Measurements from ENCODE around the gene HDAC11. TPM values are rescaled to one million over a fixed set of nuclear protein-coding genes. Genes with fewer than 3 reads are reported as not detected.

HDAC11 gene
- total and polyA plus RNA-seq, 9 of the 15 experiments (the other 6 are each of a cell fraction or from before 2014, with no cell fraction given): 0.60 to 6.0 (median 4.5) TPM

- no peak for TF ChIP-seq CEBPZ (IDR thresholded peaks at IDR 0.05; ENCODE audit: borderline replicate concordance, low read depth, low read length)
- TF ChIP-seq SMAD4 (CRISPR knock-in tag; conservative IDR thresholded peaks at IDR 0.05): peak; percentile 99
- TF ChIP-seq CBX1 (IDR thresholded peaks at IDR 0.05; ENCODE audit: low read depth): 0 out of 2 replicates have a peak, but pooled peaks have one; percentile 32
- TF ChIP-seq TARDBP (IDR thresholded peaks at IDR 0.05): no peak; the same call in none of the 2 replicates
- TF ChIP-seq TBL1XR1 (IDR thresholded peaks at IDR 0.05; ENCODE audit: low read length in 2 of 2): peak; percentile 41 to 88; a peak in 2 of 4 replicates
- TF ChIP-seq NR3C1 (CRISPR knock-in tag; IDR thresholded peaks at IDR 0.05): no peak
- no peak for TF ChIP-seq CBX2 (IDR thresholded peaks at IDR 0.05; ENCODE audit: insufficient read depth, low read length, poor library complexity, severe bottlenecking)
- TF ChIP-seq NR2C2 (CRISPR knock-in tag; IDR thresholded peaks at IDR 0.05): no peak
- TF ChIP-seq NR2C2 (tag; IDR thresholded peaks at IDR 0.05): no peak
- TF ChIP-seq ZNF197 (CRISPR knock-in tag; IDR thresholded peaks at IDR 0.05; ENCODE audit: low read depth): no peak
- no peak for TF ChIP-seq HMG20B (CRISPR knock-in tag; IDR thresholded peaks at IDR 0.05)
- no peak for TF ChIP-seq EWSR1 (IDR thresholded peaks at IDR 0.05; ENCODE audit: borderline replicate concordance, low read depth, partially characterized antibody)
- TF ChIP-seq FOSL1 (tag; conservative IDR thresholded peaks at IDR 0.05): peak; percentile 92
- TF ChIP-seq SNIP1 (IDR thresholded peaks at IDR 0.05; ENCODE audit: low read depth): no peak
- TF ChIP-seq CBX5 (IDR thresholded peaks at IDR 0.05; ENCODE audit: borderline replicate concordance, low read depth): no peak
- TF ChIP-seq FOXJ2 (tag; IDR thresholded peaks at IDR 0.05): no peak
- peak; percentile 83 for TF ChIP-seq DMBX1 (CRISPR knock-in tag; IDR thresholded peaks at IDR 0.05; ENCODE audit: borderline replicate concordance)
- no peak for TF ChIP-seq ZC3H4 (CRISPR knock-in tag; IDR thresholded peaks at IDR 0.05; ENCODE audit: borderline replicate concordance)
- no peak for TF ChIP-seq MCM7 (IDR thresholded peaks at IDR 0.05)
- TF ChIP-seq UBTF (IDR thresholded peaks at IDR 0.05; ENCODE audit: borderline replicate concordance in 1 of 2, low read depth in 2 of 2, low read length in 2 of 2): peak; percentile 100
- TF ChIP-seq MNT (conservative IDR thresholded peaks at IDR 0.05): peak in 1 of 2 experiments; percentile 66; a peak in 2 of 4 replicates
- no peak for TF ChIP-seq SRSF7 (optimal IDR thresholded peaks at IDR 0.05; ENCODE audit: low read depth, low read length)
Measured at GRCh38 chr3:13546667-13547171, 66.6 kb downstream of the HDAC11 start (continued).

Data from K562 (cell line).